GM18498 (cell line): ENCODE measurements around the gene ORM2.
"Not testable (repeated sequence)": the region's sequence is repeated elsewhere in the genome, so short reads cannot be mapped to it uniquely, and the experiment has no call there.

Experiments
- ATAC-seq: cut with Tn5 transposase; IDR thresholded peaks from one replicate; pipeline ENCODE4 v1.9.1; 2021; ENCODE audit warnings: mild to moderate bottlenecking, moderate library complexity; ENCODE audit not compliant: unreplicated experiment

The ORM2 gene

DNA sequence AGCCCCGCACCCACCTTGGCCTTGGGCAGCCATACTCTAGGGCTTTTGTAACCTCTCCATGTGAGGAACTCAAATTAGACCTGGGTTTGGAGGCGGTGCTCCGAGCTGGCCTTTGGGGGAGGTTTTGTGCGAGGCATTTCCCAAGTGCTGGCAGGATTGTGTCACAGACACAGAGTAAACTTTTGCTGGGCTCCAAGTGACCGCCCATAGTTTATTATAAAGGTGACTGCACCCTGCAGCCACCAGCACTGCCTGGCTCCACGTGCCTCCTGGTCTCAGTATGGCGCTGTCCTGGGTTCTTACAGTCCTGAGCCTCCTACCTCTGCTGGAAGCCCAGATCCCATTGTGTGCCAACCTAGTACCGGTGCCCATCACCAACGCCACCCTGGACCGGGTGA lies at the start of gene ORM2:
Gene ORM2 (plus strand): TSS at position 245 of the 398 bp plus-strand sequence. CDS start 36 bp downstream, at position 281.
- not testable (repeated sequence) for ATAC-seq

DNA sequence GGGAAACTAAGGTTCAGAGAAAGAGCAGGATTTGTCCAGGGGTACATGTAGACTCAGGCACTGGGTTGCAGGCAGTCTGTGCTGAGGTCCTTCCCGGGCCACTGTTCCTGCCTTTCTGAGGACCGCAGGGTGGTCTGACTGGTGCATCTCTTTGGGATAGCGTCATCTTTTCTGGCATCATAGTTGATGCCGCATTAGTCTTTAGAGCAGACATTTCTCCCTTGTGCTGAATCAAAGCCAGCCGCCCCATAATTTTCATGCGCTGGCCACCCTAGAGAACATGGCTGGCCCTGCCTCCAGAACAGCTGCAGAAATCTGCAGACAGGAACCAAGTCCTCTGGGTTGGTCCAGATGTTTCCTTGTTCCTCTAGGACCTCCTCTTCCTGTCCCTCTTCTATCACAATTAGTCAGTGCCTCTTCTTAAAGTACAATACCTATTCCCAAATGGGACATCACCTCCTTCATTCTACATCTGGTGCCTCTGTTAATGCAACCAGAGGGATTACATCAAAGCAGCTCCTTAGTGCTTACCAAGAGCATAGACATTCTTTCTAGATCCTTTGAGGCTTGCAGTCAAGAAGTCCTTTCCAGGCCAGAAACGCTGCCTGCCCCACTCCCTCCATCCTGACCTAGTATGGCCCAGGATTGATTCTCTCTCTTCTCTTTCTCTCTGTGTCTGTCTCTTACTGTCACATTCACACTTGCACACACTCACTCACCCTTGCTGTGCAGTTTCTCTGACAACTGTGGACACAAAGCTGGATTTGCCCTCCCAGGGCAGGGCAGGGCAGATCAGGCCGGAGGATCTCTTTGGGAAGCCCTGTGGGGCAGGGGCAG lies 48.8 kb upstream of the ORM2 start:
- ATAC-seq = no peak

DNA sequence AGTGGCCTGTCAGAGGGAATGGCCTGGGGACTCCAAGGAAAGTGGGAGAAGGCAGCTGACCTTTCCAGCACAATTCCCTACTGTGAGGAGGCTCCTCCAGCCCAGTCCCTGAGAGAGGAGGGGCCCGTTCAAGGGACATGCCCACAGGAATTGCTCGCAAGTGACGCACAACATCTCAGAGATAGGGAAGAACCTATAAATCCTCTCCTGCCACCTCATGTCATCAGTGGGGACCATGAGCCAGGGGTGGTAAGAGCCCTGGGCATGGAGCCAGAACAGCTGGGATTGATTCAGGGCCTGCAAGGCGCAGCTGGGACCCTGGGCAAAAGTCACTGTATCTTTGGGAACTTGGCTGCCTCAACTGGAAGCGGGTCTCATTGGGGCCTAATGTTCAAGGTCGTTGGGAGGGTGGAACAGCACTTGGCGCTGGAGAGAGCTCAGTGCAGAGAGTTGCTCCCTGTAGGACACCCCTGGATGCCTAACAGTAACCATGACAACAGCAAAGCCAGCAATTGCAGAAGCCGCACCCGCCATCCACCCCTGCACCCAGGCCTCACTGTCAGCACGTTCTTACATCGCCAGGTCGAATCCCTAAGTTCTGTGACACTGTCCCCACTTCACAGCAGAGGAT lies 48.1 kb upstream of the ORM2 start:
- no peak for ATAC-seq

DNA sequence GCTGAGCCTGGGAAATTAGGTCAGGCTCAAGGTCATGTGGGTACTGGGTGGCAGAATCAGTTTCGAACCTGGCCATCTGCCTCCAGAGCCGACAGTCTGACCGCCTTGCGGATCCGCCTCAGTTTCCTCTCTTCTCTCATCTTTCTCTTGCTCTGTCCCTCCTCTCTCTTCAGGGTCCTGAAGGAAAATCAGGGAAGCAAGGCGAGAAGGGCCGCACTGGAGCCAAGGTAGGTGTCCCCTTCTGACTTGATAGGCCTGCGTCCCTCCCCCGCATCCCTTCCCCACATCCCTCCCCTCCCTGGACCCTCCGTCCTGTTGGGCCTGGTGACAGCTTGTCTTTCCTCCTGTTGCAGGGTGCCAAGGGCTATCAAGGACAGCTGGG lies 47.6 kb upstream of the ORM2 start:
- no peak for ATAC-seq

DNA sequence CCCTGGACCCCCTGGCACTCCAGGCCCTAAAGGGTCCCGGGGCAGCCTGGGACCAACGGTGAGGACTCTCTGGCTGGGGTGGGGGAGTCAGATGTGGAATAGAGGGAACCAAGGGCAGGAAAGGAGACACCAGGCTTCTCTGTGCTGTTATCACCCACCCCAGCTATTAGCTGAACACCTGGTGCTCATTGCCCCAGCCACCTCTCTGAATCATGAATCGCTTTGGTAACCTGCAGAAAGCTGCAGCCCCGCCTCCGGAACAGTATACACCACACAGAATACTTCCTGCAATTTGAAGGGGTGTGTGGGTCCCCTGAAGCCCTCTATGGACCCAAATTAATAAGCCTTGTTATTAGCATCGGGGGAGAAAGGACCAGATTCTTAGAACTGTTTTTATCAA lies 47.2 kb upstream of the ORM2 start:
- ATAC-seq = no peak

DNA sequence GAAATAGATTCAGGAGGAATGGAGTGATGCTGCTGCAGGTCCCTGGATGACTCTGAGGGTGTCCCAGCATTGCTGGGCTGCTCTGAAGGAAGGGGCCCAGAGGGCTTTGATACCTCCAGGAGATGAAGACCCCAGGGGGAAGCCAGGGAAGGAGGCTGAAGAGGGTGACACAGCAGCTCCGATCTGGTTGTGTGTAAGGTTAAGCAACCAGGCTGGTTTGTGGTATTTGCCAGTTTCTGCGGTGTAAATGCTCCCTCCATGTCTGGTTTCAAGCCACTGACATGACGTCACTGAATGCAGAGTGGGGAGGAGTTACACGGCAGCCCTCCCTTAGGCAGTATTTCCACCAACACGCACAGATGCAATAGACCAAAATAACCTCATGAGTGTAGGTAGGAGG lies 46.7 kb upstream of the ORM2 start:
- no peak for ATAC-seq

DNA sequence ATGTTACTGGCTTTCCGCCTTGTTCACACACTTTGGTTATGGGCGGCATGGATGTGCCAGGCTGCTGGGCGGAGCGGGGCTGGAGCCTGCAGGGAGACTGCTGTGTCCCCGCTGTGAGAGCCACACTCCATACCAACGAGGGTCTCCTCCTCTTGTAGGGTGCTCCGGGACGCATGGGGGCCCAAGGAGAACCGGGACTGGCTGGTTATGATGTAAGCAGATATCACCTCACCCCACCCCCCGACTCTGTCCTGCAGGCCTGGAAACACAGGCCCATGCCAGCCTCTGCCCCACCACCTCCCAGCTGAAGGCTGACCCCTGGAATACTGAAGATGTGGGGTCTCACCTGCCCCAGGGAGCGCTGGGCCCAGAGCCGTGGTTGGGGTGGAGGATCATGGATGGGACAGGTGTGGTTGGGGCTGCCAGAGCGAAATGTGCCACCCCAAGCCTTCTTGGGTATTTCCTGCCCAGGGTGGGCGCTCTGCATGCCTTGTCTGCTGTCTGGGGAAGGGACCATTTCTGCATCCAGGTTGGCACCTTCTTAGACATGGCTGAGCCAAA lies 46.0 kb upstream of the ORM2 start:
- ATAC-seq = no peak

DNA sequence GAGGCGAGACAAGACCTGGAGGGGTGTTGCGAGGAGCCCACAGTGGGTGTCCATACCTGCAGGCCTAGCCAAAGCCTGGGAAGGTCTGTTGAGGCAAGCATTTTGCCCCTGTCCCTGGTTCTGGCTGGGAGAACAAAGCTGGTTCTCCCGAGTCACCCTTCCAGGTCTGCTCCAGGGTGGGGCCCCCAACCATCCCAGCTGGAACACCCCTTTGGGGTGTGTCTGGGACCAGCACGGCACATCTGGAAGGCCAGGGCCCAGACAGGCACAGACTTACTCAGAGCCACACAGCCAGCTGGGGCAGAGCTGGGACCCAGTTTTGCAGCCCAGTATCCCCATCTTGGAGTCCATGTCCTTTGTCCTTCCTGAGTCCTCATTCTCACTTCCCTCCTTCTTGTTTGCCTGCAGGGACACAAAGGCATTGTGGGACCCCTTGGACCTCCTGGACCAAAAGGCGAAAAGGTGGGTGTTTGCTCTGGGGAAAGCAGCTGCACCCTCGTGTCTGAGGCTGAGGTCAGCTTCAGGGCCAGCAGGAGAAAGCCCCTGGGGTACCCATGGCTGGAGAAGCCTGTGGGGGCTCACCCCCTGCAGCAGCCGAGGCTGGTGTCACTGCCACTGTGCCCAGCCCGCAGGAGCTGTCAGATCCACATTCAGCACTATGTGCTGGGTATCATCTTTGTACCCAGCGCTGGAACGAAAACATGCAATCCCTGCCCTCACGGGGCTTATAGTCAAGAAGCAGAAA lies 45.2 kb upstream of the ORM2 start:
- ATAC-seq = no peak

DNA sequence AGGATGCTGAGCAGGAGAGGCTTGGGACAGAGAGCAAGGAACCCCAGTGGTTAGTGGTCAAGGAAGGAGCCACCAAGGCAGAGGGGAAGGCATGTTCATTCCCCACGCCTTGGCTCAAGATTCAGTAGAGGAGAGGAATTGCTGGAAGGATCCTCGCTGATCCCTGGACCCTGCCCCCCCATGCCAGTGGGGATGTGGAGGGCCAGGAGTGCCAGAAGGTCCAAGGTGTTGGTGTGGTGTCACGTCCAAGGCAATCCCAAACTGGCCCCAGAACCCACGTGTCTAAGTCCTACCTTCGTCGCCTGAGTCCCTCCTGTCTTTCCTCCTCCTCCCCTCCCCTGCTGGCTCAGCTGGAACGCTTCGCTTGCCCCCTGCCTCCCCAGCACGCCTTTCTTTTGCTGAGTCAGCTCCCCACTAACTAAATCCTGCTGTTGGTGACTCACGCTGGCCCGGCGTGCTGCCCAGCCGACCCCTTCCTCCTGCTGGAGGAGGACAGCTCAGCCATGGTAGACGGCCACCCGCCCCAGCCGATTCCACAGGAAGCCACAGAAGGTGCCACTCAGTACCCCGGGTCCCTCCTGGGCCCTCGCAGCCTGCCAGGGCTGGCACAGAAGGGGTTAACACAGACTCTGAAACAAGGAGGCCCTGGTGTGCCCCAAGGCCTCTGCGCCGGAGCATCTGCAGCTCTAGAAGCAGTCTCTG lies 44.4 kb upstream of the ORM2 start:
- no peak for ATAC-seq

DNA sequence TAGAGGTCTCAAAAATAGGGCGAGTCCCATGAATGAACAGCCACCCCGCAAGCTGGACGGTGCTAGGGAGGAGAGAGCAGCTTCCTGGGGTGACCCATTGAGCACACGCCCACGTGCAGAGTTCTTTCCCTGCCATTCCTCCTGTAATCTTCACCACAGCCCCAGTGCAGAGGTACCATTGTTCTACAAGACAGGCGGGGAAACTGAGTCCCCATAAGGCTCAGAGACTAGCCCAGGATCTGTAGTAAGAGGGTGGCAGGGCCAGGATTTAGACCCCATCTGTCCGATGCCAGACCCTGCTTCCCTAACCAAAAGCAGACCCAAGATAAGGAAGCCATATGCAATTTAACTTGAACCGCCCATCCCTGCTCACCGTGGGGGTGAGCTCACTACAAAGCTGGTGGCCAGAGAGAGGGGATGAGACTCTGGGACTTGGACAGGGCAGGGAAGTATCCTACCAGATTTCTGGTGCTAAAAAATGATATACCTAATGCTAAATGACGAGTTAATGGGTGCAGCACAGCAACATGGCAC lies 43.5 kb upstream of the ORM2 start:
- ATAC-seq = no peak

DNA sequence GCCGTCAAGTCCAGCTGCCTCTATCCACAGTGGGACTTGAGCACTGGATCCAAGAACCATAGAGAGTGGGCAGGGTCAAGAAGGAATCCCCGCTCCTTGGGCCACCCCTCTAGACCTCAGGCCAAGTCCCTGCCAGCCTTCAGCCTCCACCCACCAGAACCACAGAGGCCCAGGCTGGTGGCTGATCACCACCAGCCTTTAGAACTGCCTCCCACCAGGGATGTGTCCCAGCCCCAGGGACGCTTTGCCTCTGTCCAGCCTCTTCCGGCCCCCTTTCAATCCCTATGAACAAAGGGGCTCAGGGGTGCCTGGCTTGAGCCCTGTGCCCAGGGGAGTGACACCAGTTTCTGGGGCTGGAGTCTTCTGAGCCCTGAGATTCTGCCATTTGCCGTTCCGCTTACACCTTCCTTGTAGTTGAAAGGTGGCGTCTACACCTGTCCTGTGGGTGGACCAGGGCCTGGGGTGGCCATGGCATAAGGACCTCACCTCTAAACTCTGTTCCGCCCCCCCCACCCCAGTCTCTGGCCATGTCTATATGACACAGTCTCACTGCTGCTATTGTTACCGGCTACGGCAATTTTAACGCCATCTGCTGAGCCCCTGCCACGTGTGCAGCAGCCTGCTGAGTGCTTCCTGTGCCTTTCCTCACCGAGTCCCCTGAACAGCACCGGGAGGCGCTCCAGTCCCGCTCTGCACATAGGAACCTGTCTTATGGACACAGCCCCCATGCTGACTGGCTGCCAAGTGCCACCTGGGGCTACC lies 42.5 kb upstream of the ORM2 start:
- no peak for ATAC-seq

DNA sequence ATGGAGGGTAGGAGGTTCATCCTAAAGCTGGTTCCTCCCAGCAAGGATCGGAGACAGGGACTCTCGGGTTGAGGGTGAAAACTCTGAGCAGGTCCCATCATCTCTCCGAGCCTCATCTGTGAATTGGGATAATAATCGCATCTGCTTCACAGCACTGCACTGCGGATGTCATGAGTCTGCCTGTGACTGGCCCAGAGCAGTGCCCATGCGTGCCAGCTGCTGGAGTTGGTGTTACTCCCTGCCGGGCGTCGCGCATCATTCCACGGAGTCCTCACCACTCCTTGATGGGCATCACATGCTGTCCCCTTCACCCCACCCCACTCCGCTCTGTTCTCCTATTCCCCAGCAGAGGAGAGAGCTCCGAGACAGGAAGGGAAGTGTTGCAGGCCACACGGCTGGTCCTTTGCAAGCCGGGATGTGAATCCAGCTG lies 41.9 kb upstream of the ORM2 start:
- no peak for ATAC-seq

DNA sequence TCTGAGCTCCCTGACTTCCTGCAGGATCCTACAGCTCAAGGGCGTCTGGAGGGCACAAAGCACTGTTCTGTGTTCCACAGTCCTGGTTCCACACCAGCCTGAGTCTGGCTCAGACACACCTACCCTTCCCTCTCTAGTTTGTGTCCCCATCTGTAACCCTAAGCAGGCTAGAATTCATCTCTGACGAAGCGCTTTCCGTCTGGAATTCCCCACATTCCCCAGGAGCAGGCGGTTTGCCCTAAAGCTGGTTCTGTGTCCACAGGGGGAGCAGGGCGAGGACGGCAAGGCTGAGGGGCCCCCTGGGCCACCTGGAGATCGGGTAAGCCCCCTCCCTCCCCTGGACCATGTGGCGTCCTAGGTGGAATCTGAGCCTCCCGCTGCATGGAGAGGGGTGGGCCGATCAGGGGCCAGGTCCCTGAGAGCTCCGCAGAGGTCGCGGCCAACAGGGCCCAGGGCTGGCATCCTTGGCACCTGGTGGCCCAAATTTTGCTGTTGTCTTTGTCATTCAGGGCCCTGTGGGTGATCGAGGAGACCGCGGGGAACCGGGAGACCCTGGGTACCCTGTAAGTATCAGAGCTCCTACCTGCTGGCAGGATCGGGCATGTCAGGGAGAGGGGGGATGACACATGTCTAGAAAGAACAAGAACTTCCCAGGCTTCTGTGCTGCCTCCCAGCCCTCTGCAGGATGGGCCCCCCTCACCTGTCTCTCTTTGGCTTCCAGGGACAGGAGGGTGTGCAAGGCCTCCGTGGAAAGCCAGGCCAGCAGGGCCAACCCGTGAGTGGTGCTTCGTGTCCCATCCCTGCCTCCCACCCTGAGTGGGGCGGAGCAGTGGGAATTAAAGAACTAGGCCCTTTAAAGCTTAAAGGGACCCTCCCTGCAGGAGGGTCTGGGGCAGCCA lies 41.2 kb upstream of the ORM2 start:
- no peak for ATAC-seq

DNA sequence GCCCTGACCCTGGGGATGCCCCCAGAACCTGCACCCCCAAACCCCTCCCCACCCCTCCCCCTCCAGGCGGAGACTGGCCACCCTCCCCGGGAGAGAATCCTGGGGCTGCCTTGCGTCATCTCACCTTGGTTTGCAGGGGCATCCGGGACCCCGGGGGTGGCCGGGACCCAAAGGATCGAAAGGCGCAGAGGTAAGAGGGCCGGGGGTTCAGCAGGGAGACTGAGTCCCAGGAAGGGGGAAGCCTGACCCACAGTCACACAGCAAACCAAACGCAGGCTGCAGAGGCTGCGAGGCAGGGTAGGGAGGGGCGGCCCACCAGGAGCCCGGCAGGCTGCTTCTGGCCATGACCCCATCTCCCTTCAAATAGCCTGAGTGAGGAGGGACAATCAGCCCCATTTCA lies 40.6 kb upstream of the ORM2 start:
- no peak for ATAC-seq

DNA sequence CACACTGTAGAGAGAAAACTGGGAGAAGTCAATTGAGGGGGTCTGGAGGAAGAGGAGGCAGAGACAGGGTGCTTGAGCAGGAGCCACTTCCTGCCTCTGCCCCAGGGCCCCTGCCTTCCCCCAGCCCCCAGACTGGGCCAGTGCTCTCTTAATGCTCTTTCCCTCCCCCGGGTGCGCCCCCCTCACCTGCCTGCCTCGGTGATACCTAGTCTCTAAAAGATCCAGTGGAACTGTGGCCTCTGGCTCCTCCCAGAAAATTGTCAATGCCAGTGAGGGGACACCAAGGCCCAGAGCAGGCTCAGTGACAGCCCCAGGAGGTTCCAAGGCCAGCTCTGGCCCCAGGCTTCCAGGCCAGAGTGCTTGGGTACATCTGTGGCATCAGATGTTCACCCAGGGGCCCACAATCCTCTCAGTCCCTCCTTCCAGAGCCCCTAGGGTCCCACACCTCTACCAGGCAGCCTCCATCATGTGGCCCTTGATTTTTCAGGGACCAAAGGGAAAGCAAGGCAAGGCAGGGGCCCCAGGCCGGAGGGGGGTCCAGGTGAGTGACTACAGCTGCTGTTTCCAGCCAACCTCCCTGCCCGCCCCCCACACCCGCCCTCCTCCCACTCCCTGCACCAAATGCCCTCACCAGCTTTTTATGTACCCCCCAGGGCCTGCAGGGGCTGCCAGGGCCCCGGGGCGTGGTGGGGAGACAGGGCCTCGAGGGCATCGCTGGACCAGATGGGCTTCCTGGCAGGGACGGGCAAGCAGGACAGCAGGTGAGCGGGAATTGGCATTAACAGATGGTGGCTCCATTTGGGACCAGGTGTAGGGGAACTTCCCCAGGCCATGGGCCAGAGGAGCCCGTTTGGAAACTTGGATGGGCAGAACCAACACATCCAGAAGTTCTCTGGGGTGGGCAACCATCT lies 39.8 kb upstream of the ORM2 start:
- no peak for ATAC-seq

DNA sequence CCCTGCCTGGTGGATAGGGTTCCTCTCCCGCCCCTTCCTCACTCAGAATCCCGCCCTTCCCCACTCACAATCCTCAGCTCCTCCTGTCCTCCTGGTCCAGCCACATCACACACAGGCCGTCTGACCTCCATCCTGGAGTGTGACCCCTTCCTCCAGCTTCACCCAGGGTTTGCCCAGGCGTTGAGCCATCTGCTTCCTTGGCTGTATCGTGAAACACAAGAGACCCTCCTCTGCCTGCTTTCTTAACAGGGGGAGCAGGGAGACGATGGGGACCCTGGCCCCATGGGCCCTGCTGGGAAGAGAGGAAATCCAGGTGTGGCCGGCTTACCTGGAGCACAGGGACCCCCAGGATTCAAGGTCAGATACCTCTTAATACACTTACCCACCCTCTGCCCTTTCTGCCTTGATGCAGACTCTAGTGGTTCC lies 39.1 kb upstream of the ORM2 start:
- ATAC-seq = no peak

DNA sequence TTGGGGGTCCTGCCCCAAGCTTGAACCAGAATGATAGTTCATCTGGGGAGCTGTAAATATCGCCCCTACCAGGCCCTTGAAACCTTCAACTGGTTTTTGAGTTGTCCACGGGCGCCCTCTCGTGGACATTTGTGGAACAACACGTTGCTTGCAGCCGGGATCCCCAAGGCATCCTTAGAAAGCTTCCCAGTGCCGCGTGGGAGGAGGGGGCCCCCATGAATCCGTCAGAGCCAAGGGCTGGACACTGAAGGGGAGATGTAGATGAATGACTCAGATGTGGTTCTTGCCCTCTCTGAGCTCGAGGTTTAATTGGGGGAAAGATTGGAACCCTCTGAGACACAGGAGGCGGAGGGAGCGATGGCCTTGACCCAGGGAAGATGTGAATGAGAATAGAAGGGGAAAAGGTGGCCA lies 38.6 kb upstream of the ORM2 start:
- ATAC-seq = no peak
